NCI-H345 treated with DMSO at 0.1 percent for 48 hours (cell line): Measurements from ENCODE around the gene TJP1.
"Not testable (repeated sequence)": the region's sequence is repeated elsewhere in the genome, so short reads cannot be mapped to it uniquely, and the experiment has no call there.

ENCODE experiments used
- DNase-seq: peaks from one replicate; lab custom pipeline; 2025; ENCODE audit not compliant: unreplicated experiment; lab: John Stamatoyannopoulos, UW

Gene TJP1

GRCh38 chr15:29756358-29757267, 65.7 kb downstream of the TJP1 start:
- no peak for DNase-seq

- DNase-seq = not testable (repeated sequence)
Observed at GRCh38 chr15:29754009-29754408, 68.3 kb downstream of the TJP1 start.

DNA sequence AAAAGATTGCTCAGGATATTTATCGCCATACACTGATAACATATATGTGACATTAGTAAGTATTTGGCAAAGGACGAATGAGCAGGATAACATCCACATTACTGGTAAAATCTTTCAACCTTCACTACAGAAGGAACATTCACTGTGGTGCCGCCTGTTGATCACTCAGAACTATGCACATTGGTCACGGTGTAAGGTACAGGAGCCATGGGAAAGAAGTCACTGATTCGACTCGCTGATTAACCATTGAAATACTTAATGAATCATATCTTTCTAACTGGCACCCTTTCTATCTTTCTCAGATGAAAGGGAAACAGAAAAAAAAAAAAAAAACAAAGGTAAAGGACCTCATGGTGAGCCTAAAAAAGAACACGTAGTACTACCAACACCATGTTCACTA, 68.8 kb downstream of the TJP1 start:
- DNase-seq = no peak

- no peak for DNase-seq
Observed at GRCh38 chr15:29750754-29751153, 71.5 kb downstream of the TJP1 start.

GRCh38 chr15:29749365-29750086, 72.7 kb downstream of the TJP1 start:
- no peak for DNase-seq

DNA sequence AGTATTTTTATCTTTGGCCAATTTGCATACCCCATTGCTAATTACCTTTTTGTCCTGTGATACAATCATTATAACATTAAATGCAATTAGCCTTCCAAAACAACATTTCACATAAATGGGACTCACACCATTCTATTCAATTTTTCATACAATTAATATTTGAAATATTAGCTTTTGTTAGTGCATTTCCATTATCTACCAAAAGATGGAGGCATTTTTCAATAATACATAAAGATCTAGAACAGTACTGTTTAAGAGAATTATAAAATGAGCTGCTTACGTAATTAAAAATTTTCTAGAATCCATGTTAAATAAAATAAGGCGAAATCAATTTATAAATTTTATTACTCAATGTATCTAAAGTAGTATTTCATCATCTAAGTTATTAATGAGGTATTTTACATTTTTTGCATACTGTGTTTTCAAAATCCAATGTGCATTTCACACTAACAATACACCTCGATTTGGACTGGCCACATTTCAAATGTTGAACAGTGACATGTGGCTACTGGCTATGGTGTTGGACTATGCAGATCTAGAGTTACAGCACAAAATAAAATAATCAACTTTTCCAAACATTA, 74.3 kb downstream of the TJP1 start:
- DNase-seq = no peak

- DNase-seq = no peak
Observed at GRCh38 chr15:29743475-29743874, 78.8 kb downstream of the TJP1 start.

- DNase-seq = no peak
Observed at GRCh38 chr15:29740692-29741311, 81.5 kb downstream of the TJP1 start.

DNA sequence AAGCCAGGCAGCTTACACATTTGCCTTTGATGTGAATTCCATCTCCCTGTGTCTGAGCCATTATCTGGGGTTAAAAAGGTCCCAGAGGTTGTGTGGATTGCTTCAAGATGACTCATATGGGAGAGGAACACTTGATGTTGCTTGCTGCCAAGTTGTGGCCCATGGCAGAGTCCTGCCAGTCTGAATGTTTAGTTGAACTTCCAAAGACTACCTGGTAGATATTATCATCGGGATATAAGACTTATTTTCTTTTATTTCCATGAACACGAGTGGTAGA, 85.6 kb downstream of the TJP1 start:
- DNase-seq = no peak

GRCh38 chr15:29736012-29736743, 86.1 kb downstream of the TJP1 start:
- no peak for DNase-seq

GRCh38 chr15:29734917-29735572, 87.2 kb downstream of the TJP1 start:
- no peak for DNase-seq

GRCh38 chr15:29731865-29732264, 90.4 kb downstream of the TJP1 start:
- no peak for DNase-seq

- not testable (repeated sequence) for DNase-seq
Observed at GRCh38 chr15:29730471-29730870, 91.8 kb downstream of the TJP1 start.

DNA sequence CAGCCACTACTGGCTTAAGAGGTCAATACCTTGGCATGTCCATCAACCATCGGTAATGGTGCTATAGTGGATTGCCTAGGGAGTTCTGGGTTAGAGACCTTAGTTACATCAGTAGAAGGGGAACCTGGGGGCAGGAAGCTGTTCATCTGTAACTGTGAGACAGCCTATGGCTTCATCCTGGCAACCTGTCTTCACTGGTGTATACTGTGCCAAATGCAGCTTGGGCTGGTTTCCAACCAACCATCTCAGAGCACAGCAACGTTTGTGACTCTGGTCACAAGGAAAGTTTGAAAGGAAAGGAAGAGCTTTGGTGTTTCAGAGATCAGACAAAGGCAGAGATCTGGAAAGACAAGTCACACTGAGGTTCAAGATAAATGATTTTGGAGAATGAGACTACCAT, 93.8 kb downstream of the TJP1 start:
- no peak for DNase-seq

- no peak for DNase-seq
Observed at GRCh38 chr15:29727871-29728270, 94.4 kb downstream of the TJP1 start.

DNA sequence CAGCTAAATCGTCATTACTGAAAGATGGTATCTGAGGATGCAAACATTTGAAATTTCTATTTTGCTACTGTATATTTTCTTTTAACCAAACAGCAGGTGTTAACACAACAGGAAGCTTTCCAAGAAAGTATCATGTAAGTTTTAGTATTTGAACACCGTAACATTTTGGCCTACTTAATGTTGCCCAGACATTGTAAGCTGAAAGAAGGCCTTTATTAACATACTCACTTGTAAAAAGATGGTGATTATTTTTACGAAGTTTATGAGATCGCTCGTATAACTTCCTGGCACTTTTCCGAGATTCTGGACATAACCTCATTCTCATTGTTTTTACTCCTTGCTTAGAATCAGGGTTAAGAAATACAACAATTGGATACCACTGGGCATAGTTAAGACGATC, 95.7 kb downstream of the TJP1 start:
- DNase-seq = no peak

DNA sequence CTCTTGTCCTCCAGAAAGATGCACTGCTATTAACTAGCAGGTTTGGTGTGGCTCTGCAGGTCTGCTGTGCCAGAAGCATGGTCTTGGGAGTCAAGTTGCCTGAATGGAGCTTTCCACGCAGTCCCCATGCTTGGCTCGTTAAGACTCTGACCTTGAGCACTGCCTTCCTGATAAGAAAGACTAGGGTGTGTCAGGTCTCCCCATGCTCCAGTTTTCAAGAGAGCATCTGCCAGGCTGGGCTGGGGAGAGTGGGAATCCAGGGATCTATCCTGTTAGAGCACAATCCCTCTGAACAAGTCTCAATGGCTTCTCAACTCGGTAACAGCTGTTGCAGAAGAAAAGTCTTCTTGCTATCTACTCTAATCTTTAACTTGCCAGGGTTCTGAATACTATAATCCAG, 98.2 kb downstream of the TJP1 start:
- no peak for DNase-seq

DNA sequence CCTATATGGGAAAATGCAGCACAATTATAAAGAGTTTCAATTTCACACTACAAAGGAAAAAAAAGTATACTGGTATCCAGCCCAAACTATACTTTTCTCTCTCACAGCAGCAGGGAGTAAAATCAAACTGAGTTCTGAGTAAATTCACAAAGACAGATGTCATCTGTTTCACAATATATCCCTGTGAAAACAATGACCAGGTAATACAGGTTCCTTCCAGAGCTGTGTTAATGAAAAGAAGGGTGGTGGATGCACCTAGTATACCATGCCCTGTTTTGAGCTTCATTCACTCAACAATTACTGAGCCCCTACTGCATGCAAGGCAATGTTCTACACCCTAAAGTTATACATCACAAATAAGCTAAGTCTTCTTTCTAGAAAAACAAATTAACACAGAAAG, 108.5 kb downstream of the TJP1 start:
- DNase-seq = no peak

DNA sequence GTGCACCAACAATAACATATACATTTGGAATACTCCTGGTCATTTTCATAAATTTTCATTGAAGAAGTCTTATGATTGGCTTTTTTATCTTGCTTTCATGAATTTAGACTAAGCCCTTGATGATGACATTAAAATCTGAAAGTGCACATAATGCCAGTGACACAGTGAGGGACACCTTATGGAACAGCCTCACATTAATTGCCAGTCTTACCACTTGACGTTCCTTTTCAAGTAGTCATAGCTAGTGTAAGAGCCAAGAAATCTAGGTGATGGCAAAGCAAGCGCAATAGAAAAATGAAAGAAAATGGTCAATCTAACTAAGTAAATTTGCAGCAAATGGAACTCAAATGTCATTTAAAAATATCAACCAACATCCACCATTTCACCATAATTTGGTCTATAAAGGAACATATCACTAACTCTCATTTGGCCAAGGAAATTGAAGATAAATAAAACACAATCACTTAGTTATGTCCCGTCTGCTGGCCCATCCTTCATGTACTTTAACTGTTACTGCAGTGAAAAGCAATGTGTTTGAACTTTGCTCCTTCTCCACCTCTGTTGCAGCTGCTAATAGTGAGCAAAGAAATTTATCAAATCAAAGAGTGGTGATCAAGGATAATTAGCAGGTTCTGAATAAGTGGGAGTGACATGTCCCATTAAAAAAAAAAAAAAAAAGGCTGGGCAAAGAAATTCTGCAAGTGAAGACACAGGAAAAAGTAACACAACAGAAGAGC, 110.0 kb downstream of the TJP1 start:
- DNase-seq = no peak

- DNase-seq = no peak
Observed at GRCh38 chr15:29711531-29711930, 110.7 kb downstream of the TJP1 start.
